HCT116 (cell line): ENCODE data around the gene FOXC2. TPM values are rescaled to one million over a fixed set of nuclear protein-coding genes. Genes with fewer than 3 reads are reported as not detected.

Source experiments
- ATAC-seq: fragments of 200-7000 bp; cut with Tn5 transposase; 2 replicates; pipeline ENCODE4 v1.9.1; 2020; ENCODE audit warnings: mild to moderate bottlenecking, moderate library complexity
- BruUV-seq: library from RNA; stranded (reverse); fragments of 400-500 nt; replicated peaks from 2 replicates; lab custom pipeline; 2021; lab: Mats Ljungman, UMichigan
- CTCF ChIA-PET: fragments of 300-600 bp; sonication (Branson Sonifier 250); formaldehyde crosslinking; loops from one replicate; lab custom pipeline; 2021; ENCODE audit warnings: antibody characterized with exemption; lab: Charles Lee
- POLR2A ChIA-PET: fragments of 300-600, 350-600 bp; sonication (Branson Sonifier 250); formaldehyde crosslinking; loops from one replicate; lab custom pipeline; 2021; ENCODE audit warnings: antibody characterized with exemption; lab: Charles Lee
- RAD21 ChIA-PET, 2 experiments: fragments of 300-600 bp; sonication (Branson Sonifier 250); formaldehyde crosslinking; loops; one replicate each; lab custom pipeline; 2023; ENCODE audit warnings: low total read pairs in 2 of 2; ENCODE audit not compliant: uncharacterized antibody in 2 of 2, unreplicated experiment in 2 of 2, low non-redundant PET in 1 of 2; lab: Charles Lee
- DNase-seq: peaks from one replicate; pipeline ENCODE4 v3.0.0-alpha.2; 2010; ENCODE audit warnings: low read depth, low spot score
- H2AFZ ChIP-seq: fragments of 200-600 bp; shearing (Covaris generic), sonication (generic); 2 replicates; pipeline ENCODE4 v1.6.1; 2017; ENCODE audit warnings: low read depth, mixed run types, mixed read lengths, antibody characterized with exemption, low read length; ENCODE audit not compliant: poor library complexity, severe bottlenecking
- H3K27ac ChIP-seq: 2 replicates; pipeline ENCODE4 v1.5.1; 2012; ENCODE audit warnings: low read depth, low read length
- H3K27me3 ChIP-seq: fragments of 200-600 bp; sonication (generic); 2 replicates; pipeline ENCODE4 v1.6.1; 2016; ENCODE audit warnings: mixed run types, low read length, mixed read lengths; ENCODE audit not compliant: insufficient read depth
- H3K36me3 ChIP-seq, 2 experiments: fragments of 200-500 bp in 1 of 2; fragments of 200-600 bp in 1 of 2; sonication (Bioruptor generic) in 1 of 2; sonication (generic) in 1 of 2; 2 replicates each; pipeline versions ENCODE4 v1.5.1 to v1.6.1; 2014 to 2016; ENCODE audit warnings: low read length in 2 of 2, inconsistent platforms in 1 of 2, mixed read lengths in 1 of 2, mixed run types in 1 of 2; ENCODE audit not compliant: insufficient read depth in 2 of 2, control insufficient read depth in 1 of 2
- H3K4me1 ChIP-seq, 2 experiments: fragments of 200-600 bp in 1 of 2; sonication (generic) in 1 of 2; 2 replicates each; pipeline versions ENCODE4 v1.5.1 to v1.6.1; 2012 to 2017; ENCODE audit warnings: low read length in 2 of 2, inconsistent platforms in 1 of 2, mild to moderate bottlenecking in 1 of 2, mixed read lengths in 1 of 2, mixed run types in 1 of 2, moderate library complexity in 1 of 2; ENCODE audit not compliant: insufficient read depth in 2 of 2, control insufficient read depth in 1 of 2
- H3K4me2 ChIP-seq: fragments of 200-600 bp; sonication (generic); 2 replicates; pipeline ENCODE4 v1.6.1; 2017; ENCODE audit warnings: mixed run types, low read length, mixed read lengths
- H3K4me3 ChIP-seq, 2 experiments: fragments of 200-600 bp in 1 of 2; sonication (generic) in 1 of 2; replicated peaks in 1 of 2; 2 replicates each; pipeline ENCODE4 v1.5.1; 2011 to 2016; ENCODE audit warnings: low read length in 2 of 2, control low read depth in 1 of 2, low read depth in 1 of 2, mild to moderate bottlenecking in 1 of 2, mixed read lengths in 1 of 2, mixed run types in 1 of 2
- H3K79me2 ChIP-seq: fragments of 200-600 bp; sonication (generic); 2 replicates; pipeline ENCODE4 v1.6.1; 2017; ENCODE audit warnings: mild to moderate bottlenecking, mixed run types, low read length, moderate library complexity, mixed read lengths; ENCODE audit not compliant: insufficient read depth
- H3K9ac ChIP-seq: fragments of 200-600 bp; sonication (generic); 2 replicates; pipeline ENCODE4 v1.6.1; 2016; ENCODE audit warnings: low read length, mixed read lengths
- H3K9me2 ChIP-seq: fragments of 200-600 bp; sonication (generic), shearing (Covaris generic); 2 replicates; pipeline ENCODE4 v1.6.1; 2017; ENCODE audit warnings: mixed run types, mild to moderate bottlenecking, moderate library complexity; ENCODE audit not compliant: insufficient read depth
- H3K9me3 ChIP-seq, 2 experiments: fragments of 200-500 bp in 1 of 2; fragments of 200-600 bp in 1 of 2; sonication (Bioruptor generic) in 1 of 2; sonication (generic) in 1 of 2; 2 replicates each; pipeline ENCODE4 v1.6.1; 2014 to 2017; ENCODE audit warnings: low read length in 2 of 2, mixed read lengths in 2 of 2, inconsistent platforms in 1 of 2, low read depth in 1 of 2, mild to moderate bottlenecking in 1 of 2, mixed run types in 1 of 2, moderate library complexity in 1 of 2; ENCODE audit not compliant: control insufficient read depth in 1 of 2, insufficient read depth in 1 of 2
- H4K20me1 ChIP-seq: fragments of 200-600 bp; sonication (generic), shearing (Covaris generic); 2 replicates; pipeline ENCODE4 v1.6.1; 2017; ENCODE audit warnings: mixed run types, mild to moderate bottlenecking, moderate library complexity; ENCODE audit not compliant: insufficient read depth
- ATF3 ChIP-seq: IDR thresholded peaks from 2 replicates; pipeline ENCODE4 v1.6.1; 2012
- CEBPB ChIP-seq: IDR thresholded peaks from 2 replicates; pipeline ENCODE4 v1.6.1; 2012; ENCODE audit warnings: low read depth
- CTCF ChIP-seq, 3 experiments: fragments of 200-600 bp in 1 of 3; sonication (generic) in 1 of 3; IDR thresholded peaks in 2 of 3; conservative IDR thresholded peaks in 1 of 3; 2 replicates each; pipeline ENCODE4 v1.5.1; 2012 to 2017; ENCODE audit warnings: low read depth in 2 of 3, low read length in 2 of 3, antibody characterized with exemption in 1 of 3, borderline replicate concordance in 1 of 3, control low read depth in 1 of 3, mild to moderate bottlenecking in 1 of 3, mixed read lengths in 1 of 3, mixed run types in 1 of 3, moderate library complexity in 1 of 3; ENCODE audit not compliant: insufficient read depth in 1 of 3
- EGR1 ChIP-seq: IDR thresholded peaks from 2 replicates; pipeline ENCODE4 v1.6.1; 2012; ENCODE audit warnings: low read depth
- ELF1 ChIP-seq: IDR thresholded peaks from 2 replicates; pipeline ENCODE4 v1.6.1; 2012; ENCODE audit warnings: low read depth, borderline replicate concordance
- EZH2phosphoT487 ChIP-seq: fragments of 200-600 bp; IDR thresholded peaks from 2 replicates; pipeline ENCODE4 v1.6.1; 2018; ENCODE audit warnings: antibody characterized with exemption, borderline replicate concordance
- FOSL1 ChIP-seq: IDR thresholded peaks from 2 replicates; pipeline ENCODE4 v1.6.1; 2012; ENCODE audit warnings: low read depth
- JUND ChIP-seq: IDR thresholded peaks from 2 replicates; pipeline ENCODE4 v1.6.1; 2012
- MAX ChIP-seq: IDR thresholded peaks from 2 replicates; pipeline ENCODE4 v1.6.1; 2012
- POLR2A ChIP-seq: IDR thresholded peaks from 2 replicates; pipeline ENCODE4 v1.7.0; 2011; ENCODE audit warnings: borderline replicate concordance; ENCODE audit not compliant: insufficient read depth, insufficient read length; ENCODE audit errors: extremely low read depth
- POLR2AphosphoS5 ChIP-seq: IDR thresholded peaks from 2 replicates; pipeline ENCODE4 v1.6.1; 2011; ENCODE audit warnings: mild to moderate bottlenecking, low read depth, low read length, moderate library complexity
- RAD21 ChIP-seq: IDR thresholded peaks from 2 replicates; pipeline ENCODE4 v1.6.1; 2012; ENCODE audit warnings: low read depth, mild to moderate bottlenecking
- REST ChIP-seq: IDR thresholded peaks from 2 replicates; pipeline ENCODE4 v1.6.1; 2012; ENCODE audit warnings: low read depth
- SIN3A ChIP-seq: IDR thresholded peaks from 2 replicates; pipeline ENCODE4 v1.6.1; 2012; ENCODE audit warnings: low read depth
- SRF ChIP-seq: IDR thresholded peaks from 2 replicates; pipeline ENCODE4 v1.6.1; 2012; ENCODE audit warnings: low read depth
- TCF7L2 ChIP-seq: IDR thresholded peaks from 2 replicates; pipeline ENCODE4 v1.7.0; 2011; ENCODE audit warnings: borderline replicate concordance, inconsistent platforms; ENCODE audit not compliant: insufficient read depth, insufficient read length; ENCODE audit errors: extremely low read depth
- ZNF274 ChIP-seq: fragments of 200-500 bp; sonication (Bioruptor generic); IDR thresholded peaks from 2 replicates; pipeline ENCODE4 v1.6.1; 2014; ENCODE audit warnings: mild to moderate bottlenecking, low read depth, low read length, inconsistent platforms
- intact Hi-C: fragments of 100-400 bp; cut with micrococcal nuclease; formaldehyde crosslinking; loops from 2 replicates; pipeline ENCODE4 v1.10.0; 2022
- total RNA-seq: library from RNA; stranded (reverse); gene quantifications from one replicate; pipeline ENCODE4 v1.2.1, GENCODE V29; 2021; ENCODE audit not compliant: unreplicated experiment
- TF ChIP-seq, protein P1 (sequence below): IDR thresholded peaks from 2 replicates; pipeline ENCODE4 v1.6.1; 2011; ENCODE audit warnings: mild to moderate bottlenecking, low read length, moderate library complexity; ENCODE audit not compliant: insufficient replicate concordance; ENCODE audit errors: extremely low read depth

Gene FOXC2
- total RNA-seq, 1 experiment from 2014 or later: 0.22 TPM

- BruUV-seq: no TSS peak
- Histone ChIP-seq H2AFZ (no peak overlapping the region), H3K4me3 (no peak overlapping the region), H3K4me1 (peaks cover 11 to 22% of the 10 kb centered on the region in 2 experiments; a peak in 3 of 4 replicates), H3K27me3 (0 out of 2 replicates have a peak, but pooled peaks cover 5% of the 10 kb centered on the region), H3K79me2 (no peaks in the 10 kb centered on the region), H3K9ac (no peak overlapping the region), H3K36me3 (no peaks in the 10 kb centered on the region), H3K9me2 (no peaks in the 10 kb centered on the region), H3K4me2 (no peak overlapping the region), H3K9me3 (no peaks in the 10 kb centered on the region), H4K20me1 (no peaks in the 10 kb centered on the region), H3K27ac (no peak overlapping the region)
- TF ChIP-seq JUND: no peak
- no peak for TF ChIP-seq ELF1
- no peak for TF ChIP-seq POLR2AphosphoS5
- TF ChIP-seq SRF: no peak
- TF ChIP-seq TCF7L2: no peak
- no peak for TF ChIP-seq EZH2phosphoT487
- no peak for TF ChIP-seq POLR2A
- no peak for TF ChIP-seq MAX
- no peak for TF ChIP-seq ATF3
- no peak for TF ChIP-seq SIN3A
- TF ChIP-seq EGR1: no peak
- no peak for TF ChIP-seq ZNF274
- no peak for TF ChIP-seq REST
- TF ChIP-seq CEBPB: no peak
- TF ChIP-seq FOSL1: no peak
- TF ChIP-seq RAD21: no peak
- TF ChIP-seq, protein P1, sequence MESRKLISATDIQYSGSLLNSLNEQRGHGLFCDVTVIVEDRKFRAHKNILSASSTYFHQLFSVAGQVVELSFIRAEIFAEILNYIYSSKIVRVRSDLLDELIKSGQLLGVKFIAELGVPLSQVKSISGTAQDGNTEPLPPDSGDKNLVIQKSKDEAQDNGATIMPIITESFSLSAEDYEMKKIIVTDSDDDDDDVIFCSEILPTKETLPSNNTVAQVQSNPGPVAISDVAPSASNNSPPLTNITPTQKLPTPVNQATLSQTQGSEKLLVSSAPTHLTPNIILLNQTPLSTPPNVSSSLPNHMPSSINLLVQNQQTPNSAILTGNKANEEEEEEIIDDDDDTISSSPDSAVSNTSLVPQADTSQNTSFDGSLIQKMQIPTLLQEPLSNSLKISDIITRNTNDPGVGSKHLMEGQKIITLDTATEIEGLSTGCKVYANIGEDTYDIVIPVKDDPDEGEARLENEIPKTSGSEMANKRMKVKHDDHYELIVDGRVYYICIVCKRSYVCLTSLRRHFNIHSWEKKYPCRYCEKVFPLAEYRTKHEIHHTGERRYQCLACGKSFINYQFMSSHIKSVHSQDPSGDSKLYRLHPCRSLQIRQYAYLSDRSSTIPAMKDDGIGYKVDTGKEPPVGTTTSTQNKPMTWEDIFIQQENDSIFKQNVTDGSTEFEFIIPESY: no peak
- no peak for TF ChIP-seq CTCF (IDR thresholded peaks at IDR 0.05 in 2 of 3, conservative IDR thresholded peaks at IDR 0.05 in 1 of 3; ENCODE audit: borderline replicate concordance in 1 of 3, insufficient read depth in 1 of 3, low read depth in 2 of 3, low read length in 2 of 3)
- RAD21 ChIA-PET: no interaction called here
- DNase-seq (no peak), ATAC-seq (no peak)
- CTCF ChIA-PET: no interaction called here
- POLR2A ChIA-PET: no interaction called here
- intact Hi-C loops: loop anchor here (2.0 kb wide), 1 partner anchor 91 kb away; no protein-coding TSS in a partner anchor
Measured at GRCh38 chr16:86573646-86574508, 7.2 kb downstream of the FOXC2 start.
